SU-DHL-6 (cell line): ENCODE results near the gene CACUL1.

ENCODE experiments used
- H2AFZ ChIP-seq: fragments of 200-600 bp; sonication (generic); 2 replicates; pipeline ENCODE4 v1.6.1; 2014; ENCODE audit warnings: low read depth, mild to moderate bottlenecking, moderate library complexity, mixed read lengths, antibody characterized with exemption, low read length; ENCODE audit not compliant: severe bottlenecking
- H3F3A ChIP-seq: fragments of 200-600 bp; shearing (Covaris generic); 2 replicates; pipeline ENCODE4 v1.6.0; 2016; ENCODE audit warnings: antibody characterized with exemption, mild to moderate bottlenecking; ENCODE audit not compliant: insufficient read depth
- H3K27ac ChIP-seq: fragments of 200-600 bp; sonication (generic); 2 replicates; pipeline ENCODE4 v1.5.1; 2016; ENCODE audit warnings: low read depth, mild to moderate bottlenecking, low read length, moderate library complexity, mixed read lengths
- H3K27me3 ChIP-seq: fragments of 200-600 bp; sonication (generic), shearing (Covaris generic); 2 replicates; pipeline ENCODE4 v1.6.0; 2014; ENCODE audit warnings: mild to moderate bottlenecking, low read length
- H3K36me3 ChIP-seq: fragments of 200-600 bp; sonication (generic); 2 replicates; pipeline ENCODE4 v1.6.1; 2014; ENCODE audit warnings: mild to moderate bottlenecking, low read length, mixed read lengths
- H3K4me2 ChIP-seq: fragments of 300-600, 200-600 bp; shearing (Covaris generic), sonication (generic); 2 replicates; pipeline ENCODE4 v1.6.0; 2014; ENCODE audit warnings: low read length, low read depth, mild to moderate bottlenecking; ENCODE audit not compliant: poor library complexity, severe bottlenecking
- H3K4me3 ChIP-seq: fragments of 200-600 bp; sonication (generic); 2 replicates; pipeline ENCODE4 v1.5.1; 2014; ENCODE audit warnings: antibody characterized with exemption, low read length, mild to moderate bottlenecking, mixed read lengths; ENCODE audit not compliant: insufficient read depth, poor library complexity, severe bottlenecking
- H3K79me2 ChIP-seq: fragments of 200-600 bp; sonication (generic); 2 replicates; pipeline ENCODE4 v1.6.1; 2014; ENCODE audit warnings: mild to moderate bottlenecking, low read length, moderate library complexity; ENCODE audit not compliant: insufficient read depth
- H3K9ac ChIP-seq: fragments of 200-600 bp; sonication (generic); 2 replicates; pipeline ENCODE4 v1.7.0; 2014; ENCODE audit warnings: mild to moderate bottlenecking, low read length
- H3K9me2 ChIP-seq: fragments of 200-600 bp; sonication (generic); replicated peaks from 2 replicates; pipeline ENCODE4 v1.6.1; 2014; ENCODE audit warnings: low read length; ENCODE audit not compliant: insufficient read depth
- H3K9me3 ChIP-seq: fragments of 200-600 bp; sonication (generic); 2 replicates; pipeline ENCODE4 v1.6.1; 2014; ENCODE audit warnings: low read length, mixed read lengths; ENCODE audit not compliant: insufficient read depth
- H4K20me1 ChIP-seq: fragments of 200-600 bp; sonication (generic); 2 replicates; pipeline ENCODE4 v1.6.1; 2014; ENCODE audit warnings: low read depth, mild to moderate bottlenecking, antibody characterized with exemption, low read length, moderate library complexity, mixed read lengths
- CTCF ChIP-seq: fragments of 200-600 bp; sonication (generic); IDR thresholded peaks from one replicate; pipeline ENCODE4 v1.5.1; 2017; ENCODE audit warnings: antibody characterized with exemption, mild to moderate bottlenecking, low read length, moderate library complexity; ENCODE audit not compliant: insufficient read depth, poor library complexity, severe bottlenecking
- EZH2phosphoT487 ChIP-seq: fragments of 200-600 bp; sonication (generic), shearing (Covaris generic); conservative IDR thresholded peaks from 2 replicates; pipeline ENCODE4 v1.6.1; 2018; ENCODE audit warnings: mild to moderate bottlenecking, antibody characterized with exemption, low read length, moderate library complexity, mixed read lengths

Gene CACUL1

DNA sequence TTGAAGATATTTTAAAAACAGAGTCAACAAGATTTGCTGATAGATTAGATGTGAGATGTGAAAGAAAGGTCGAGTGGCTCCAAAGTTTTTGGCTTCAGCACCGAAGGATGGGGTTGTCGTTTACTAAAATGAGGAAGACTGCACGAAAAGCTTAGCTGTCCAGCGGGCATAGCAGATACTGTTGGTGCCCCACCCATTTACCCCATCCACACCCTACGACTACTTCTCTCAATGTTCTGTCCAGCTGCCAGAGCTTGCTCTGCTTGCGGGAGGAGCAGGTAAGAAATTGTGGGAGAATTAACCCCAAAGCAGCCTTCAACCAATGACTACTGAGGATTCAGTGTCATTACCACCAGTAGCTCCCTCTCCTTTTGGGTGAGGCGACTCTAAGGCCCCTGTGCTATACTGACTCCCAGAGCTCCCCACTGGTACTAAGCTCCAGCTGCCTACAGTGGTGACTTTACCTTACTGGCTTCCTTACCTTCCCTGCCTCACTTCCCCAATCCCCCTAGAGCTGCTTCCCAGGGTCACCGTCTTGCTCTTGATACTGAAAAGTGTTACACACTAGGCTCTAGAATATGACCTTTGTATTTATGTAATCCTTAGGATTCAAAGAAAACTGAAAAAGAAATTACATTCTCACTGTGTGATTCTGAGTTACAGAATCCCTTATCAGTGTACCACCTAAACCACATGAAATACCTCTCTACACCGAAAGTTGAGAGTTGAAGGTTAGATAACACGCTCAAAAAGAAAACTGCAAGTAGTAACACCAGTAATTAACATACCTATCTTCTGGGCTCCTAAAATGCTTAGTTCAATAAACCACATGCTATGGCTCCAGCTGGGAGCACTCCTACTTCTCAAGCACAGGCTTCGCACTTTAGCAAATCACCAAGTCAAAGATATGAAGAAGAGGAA is 22.3 kb downstream of the CACUL1 start:
- no peak overlapping the region for H2AFZ ChIP-seq
- peaks cover 48% of the 10 kb centered on the region for H3K79me2 ChIP-seq
- H3K9ac ChIP-seq: no peak overlapping the region
- no peaks in the 10 kb centered on the region for H3K36me3 ChIP-seq
- no peak overlapping the region for H3K4me2 ChIP-seq
- 0 out of 2 replicates have a peak, but pooled peaks cover 9% of the 10 kb centered on the region for H4K20me1 ChIP-seq
- peaks cover 4% of the 10 kb centered on the region; the same call in 1 of the 2 replicates for H3F3A ChIP-seq
- H3K27ac ChIP-seq: no peak overlapping the region
- no peaks in the 10 kb centered on the region for H3K9me3 ChIP-seq
- no peaks in the 10 kb centered on the region for H3K27me3 ChIP-seq
- TF ChIP-seq EZH2phosphoT487 (no peak), CTCF (no peak)
- H3K4me3 ChIP-seq: no peak overlapping the region
- no peaks in the 10 kb centered on the region for H3K9me2 ChIP-seq

GRCh38 chr10:118730756-118731456 is 23.9 kb downstream of the CACUL1 start:
- TF ChIP-seq EZH2phosphoT487: no peak
- no peak for TF ChIP-seq CTCF
- no peak overlapping the region for H3K4me2 ChIP-seq
- no peaks in the 10 kb centered on the region for H3K27me3 ChIP-seq
- no peak overlapping the region for H3K27ac ChIP-seq
- H3K9me3 ChIP-seq: no peaks in the 10 kb centered on the region
- no peak overlapping the region for H2AFZ ChIP-seq
- no peak overlapping the region for H3K4me3 ChIP-seq
- H3K9me2 ChIP-seq: no peaks in the 10 kb centered on the region
- no peak overlapping the region for H3K9ac ChIP-seq
- H4K20me1 ChIP-seq: 0 out of 2 replicates have a peak, but pooled peaks cover 9% of the 10 kb centered on the region
- peaks cover 34% of the 10 kb centered on the region for H3K79me2 ChIP-seq
- H3K36me3 ChIP-seq: no peaks in the 10 kb centered on the region
- peaks cover 4% of the 10 kb centered on the region; the same call in 1 of the 2 replicates for H3F3A ChIP-seq

DNA sequence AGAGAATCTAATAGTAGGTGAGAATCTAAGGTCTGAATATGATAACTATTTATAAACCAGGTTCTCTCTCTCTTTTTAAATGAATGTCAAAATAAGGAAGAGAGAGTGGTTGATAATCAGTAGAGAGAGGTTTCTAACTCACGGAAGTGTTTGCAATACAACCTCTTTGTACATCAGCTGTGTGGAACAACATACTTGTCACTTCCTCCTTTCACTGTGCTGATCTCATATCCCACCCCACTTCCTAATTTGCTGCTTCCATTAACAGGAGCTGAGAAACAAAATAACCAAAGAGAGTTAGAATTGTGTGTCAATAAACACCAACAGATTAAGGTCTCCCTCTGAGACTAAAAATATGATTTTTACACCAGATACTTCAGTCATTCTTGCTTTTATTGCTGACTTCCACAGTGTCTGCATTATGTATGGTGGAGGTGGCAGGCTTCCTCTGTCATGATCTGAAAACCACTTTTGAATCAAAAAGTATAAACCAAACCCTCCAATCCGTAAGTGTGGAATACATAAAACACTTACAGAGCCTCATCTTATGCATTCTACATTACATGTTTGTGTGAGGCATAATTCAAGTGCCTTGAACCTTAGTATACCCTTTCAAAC is 25.0 kb downstream of the CACUL1 start:
- no peak overlapping the region for H3K4me3 ChIP-seq
- 0 out of 2 replicates have a peak, but pooled peaks cover 6% of the 10 kb centered on the region for H4K20me1 ChIP-seq
- no peaks in the 10 kb centered on the region for H3K9me3 ChIP-seq
- no peak for TF ChIP-seq EZH2phosphoT487
- no peaks in the 10 kb centered on the region for H3K27me3 ChIP-seq
- no peaks in the 10 kb centered on the region for H3K36me3 ChIP-seq
- H3K27ac ChIP-seq: peak overlapping the region; percentile 42
- no peak overlapping the region for H3K9ac ChIP-seq
- peaks cover 25% of the 10 kb centered on the region for H3K79me2 ChIP-seq
- no peaks in the 10 kb centered on the region for H3K9me2 ChIP-seq
- no peak overlapping the region for H2AFZ ChIP-seq
- H3F3A ChIP-seq: peaks cover 4% of the 10 kb centered on the region; the same call in 1 of the 2 replicates
- peak overlapping the region; percentile 34 for H3K4me2 ChIP-seq
